Measurements from ENCODE around the gene TARS2.

TARS2 gene

DNA sequence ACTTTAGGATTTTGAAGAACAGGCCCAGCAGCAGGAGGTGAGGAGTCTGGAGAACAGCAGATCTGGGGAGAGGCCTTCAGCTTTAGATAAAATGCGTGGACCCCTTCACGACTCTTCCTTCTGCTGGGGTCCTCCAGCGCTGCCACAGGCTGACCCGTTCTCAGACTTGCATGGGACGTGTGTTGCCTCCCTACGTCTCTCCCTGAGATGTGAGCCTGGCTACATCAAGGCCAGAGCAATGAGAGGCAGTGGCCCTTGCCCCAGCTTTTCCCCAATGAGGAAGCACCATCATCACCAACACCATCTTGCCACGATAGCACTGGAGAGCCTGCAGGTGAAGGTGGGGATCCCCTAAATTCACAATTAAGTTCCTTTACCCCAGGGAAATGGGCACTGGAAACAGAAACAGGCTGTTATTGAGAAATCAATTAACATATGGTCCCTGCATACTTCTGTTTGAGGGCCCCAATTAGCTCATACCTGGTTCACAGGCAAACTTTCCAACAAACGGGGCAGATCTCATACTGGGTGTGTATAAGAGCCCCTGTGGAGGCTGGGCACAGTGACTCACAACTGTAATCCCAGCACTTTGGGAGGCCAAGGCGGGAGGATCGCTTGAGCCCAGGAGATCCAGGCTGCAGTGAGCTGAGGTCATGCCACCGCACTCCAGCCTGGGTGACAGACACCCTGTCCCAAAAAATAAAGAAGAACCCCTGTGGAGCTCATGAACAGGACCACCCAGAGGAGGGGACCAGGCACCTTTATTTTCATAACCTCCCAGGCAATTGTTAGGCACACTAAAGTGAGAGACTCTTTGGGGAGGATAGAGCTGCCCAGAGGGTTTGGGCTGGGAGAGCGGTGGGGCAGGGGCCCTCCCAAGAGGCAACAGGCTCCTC is 49.9 kb downstream of the TARS2 start:
- no peak for DNase-seq (ENCODE audit: extremely low read depth in 1 of 2, low read depth in 1 of 2)

DNA sequence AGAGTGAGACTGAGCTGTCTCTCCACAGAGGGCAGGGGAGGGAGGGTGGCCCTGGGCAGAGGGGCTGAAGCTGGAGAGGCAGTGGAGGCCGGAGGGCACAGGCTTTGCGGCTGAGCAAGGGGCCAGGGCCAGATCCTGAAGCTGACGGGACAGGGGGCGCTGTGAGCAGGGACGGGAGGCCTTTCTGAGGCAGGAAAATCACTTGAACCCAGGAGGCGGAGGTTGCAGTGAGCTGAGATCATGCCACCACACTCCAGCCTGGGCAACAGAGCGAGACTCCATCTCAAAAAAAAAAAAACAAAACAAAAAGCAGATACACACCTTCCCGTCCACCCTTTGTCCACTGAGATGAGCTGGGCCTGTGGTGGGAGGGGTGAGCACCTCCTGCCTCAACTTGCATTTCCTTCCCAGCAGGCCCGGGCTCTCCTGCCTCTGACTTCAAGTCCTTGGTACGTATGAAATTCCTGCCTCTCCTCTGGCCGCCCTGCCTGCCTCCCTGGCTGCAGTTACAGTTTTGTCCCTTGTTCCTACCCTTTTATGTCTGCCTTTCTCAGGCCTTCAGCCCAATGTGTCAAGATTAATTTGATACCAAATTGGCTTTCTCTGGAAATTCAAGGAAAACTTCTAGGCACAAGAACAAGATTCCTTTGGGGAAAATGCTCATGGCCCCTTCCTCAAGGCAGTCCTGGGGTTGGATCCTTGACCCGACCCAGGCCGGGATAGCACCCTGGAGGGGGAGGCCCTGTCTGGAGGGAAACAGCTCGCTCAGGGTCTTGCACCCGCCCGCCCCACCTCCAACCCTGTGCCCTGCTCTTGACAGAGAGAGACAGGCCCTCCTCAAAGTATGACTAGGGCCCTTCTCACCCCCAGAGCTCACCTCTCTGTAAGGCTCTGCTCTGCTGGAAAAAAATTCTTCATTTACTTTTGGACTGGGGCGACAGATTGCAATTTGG is 50.8 kb downstream of the TARS2 start:
- DNase-seq (ENCODE audit: extremely low read depth in 1 of 2, low read depth in 1 of 2), result no peak

GRCh38 chr1:150543500-150544143 is 56.4 kb downstream of the TARS2 start:
- no peak for DNase-seq (ENCODE audit: extremely low read depth in 1 of 2, low read depth in 1 of 2)

DNA sequence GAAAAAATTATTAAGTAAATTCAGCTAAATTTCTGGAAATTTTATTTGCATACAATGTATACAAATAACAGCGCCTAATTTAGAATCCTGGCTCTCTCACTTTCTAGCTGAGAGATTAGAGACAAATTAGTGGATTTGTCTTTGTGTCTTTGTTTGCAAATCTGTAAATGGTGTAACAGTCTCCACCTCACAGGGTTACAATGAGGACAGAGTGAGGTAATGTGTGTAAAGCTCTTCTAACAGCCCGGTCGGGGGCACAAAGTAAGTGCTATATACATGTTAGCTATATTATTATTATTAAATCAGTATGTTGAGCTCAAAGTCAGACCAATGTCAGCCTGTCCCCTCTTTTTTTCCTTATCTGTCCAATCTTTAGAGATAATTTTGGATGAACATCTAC is 57.0 kb downstream of the TARS2 start:
- no peak for DNase-seq (ENCODE audit: extremely low read depth in 1 of 2, low read depth in 1 of 2)

DNA sequence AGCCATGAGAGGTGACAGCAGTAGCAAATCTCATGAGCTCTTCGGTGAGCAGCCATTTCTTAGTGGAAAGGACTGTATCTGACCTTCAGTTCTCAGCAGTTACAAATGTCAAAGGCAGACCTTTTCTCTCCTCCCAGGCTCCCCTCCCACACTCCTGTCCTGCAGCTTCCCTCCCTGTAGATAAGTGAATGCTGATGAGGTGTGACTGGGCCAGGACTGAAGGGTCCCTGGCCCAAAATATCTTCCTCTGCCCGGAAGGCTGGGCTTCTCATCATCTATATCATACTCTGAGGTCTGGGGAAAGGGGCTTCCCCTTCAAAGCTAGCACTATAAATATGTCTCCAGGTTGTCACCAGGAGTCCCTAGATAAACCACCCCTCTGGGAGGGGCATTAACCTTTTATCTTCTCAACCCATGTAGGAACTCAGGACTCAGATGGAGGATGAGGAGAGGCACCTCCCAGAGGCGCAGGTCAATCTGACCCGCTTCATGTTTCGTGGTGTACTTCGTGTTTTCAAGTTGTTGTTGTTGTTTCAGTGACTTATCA is 58.3 kb downstream of the TARS2 start:
- no peak for DNase-seq (ENCODE audit: extremely low read depth in 1 of 2, low read depth in 1 of 2)

GRCh38 chr1:150546294-150546937 is 59.2 kb downstream of the TARS2 start:
- no peak for DNase-seq (ENCODE audit: extremely low read depth in 1 of 2, low read depth in 1 of 2)

- DNase-seq (ENCODE audit: extremely low read depth in 1 of 2, low read depth in 1 of 2), result no peak
These were observed 61.1 kb downstream of the TARS2 start for GRCh38 chr1:150548324-150548631.

GRCh38 chr1:150548632-150549495 is 61.6 kb downstream of the TARS2 start, which contains the start of gene ADAMTSL4:
Gene ADAMTSL4 (plus strand): TSS chr1:150549408. CDS start chr1:150552289, 2,881 bp downstream.
- DNase-seq (ENCODE audit: extremely low read depth in 1 of 2, low read depth in 1 of 2), result no peak

- DNase-seq (ENCODE audit: extremely low read depth in 1 of 2, low read depth in 1 of 2), result no peak
These were observed 62.4 kb downstream of the TARS2 start for GRCh38 chr1:150549496-150550221.

GRCh38 chr1:150550222-150551050 is 63.2 kb downstream of the TARS2 start:
- no peak for DNase-seq (ENCODE audit: extremely low read depth in 1 of 2, low read depth in 1 of 2)

GRCh38 chr1:150551051-150551783 is 64.0 kb downstream of the TARS2 start:
- DNase-seq (ENCODE audit: extremely low read depth in 1 of 2, low read depth in 1 of 2), result no peak

- no peak for DNase-seq (ENCODE audit: extremely low read depth in 1 of 2, low read depth in 1 of 2)
These were observed 64.5 kb downstream of the TARS2 start for GRCh38 chr1:150551784-150552127.

- no peak for DNase-seq (ENCODE audit: extremely low read depth in 1 of 2, low read depth in 1 of 2)
These were observed 65.1 kb downstream of the TARS2 start for GRCh38 chr1:150552128-150552910.

DNA sequence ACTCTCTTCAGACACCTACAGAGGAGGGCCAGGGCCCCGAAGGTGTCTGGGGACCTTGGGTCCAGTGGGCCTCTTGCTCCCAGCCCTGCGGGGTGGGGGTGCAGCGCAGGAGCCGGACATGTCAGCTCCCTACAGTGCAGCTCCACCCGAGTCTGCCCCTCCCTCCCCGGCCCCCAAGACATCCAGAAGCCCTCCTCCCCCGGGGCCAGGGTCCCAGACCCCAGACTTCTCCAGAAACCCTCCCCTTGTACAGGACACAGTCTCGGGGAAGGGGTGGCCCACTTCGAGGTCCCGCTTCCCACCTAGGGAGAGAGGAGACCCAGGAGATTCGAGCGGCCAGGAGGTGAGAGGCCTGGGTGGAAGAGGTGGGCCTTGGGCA is 65.7 kb downstream of the TARS2 start:
- DNase-seq (ENCODE audit: extremely low read depth in 1 of 2, low read depth in 1 of 2), result no peak

- DNase-seq (ENCODE audit: extremely low read depth in 1 of 2, low read depth in 1 of 2), result no peak
These were observed 66.3 kb downstream of the TARS2 start for GRCh38 chr1:150553392-150554085.

DNA sequence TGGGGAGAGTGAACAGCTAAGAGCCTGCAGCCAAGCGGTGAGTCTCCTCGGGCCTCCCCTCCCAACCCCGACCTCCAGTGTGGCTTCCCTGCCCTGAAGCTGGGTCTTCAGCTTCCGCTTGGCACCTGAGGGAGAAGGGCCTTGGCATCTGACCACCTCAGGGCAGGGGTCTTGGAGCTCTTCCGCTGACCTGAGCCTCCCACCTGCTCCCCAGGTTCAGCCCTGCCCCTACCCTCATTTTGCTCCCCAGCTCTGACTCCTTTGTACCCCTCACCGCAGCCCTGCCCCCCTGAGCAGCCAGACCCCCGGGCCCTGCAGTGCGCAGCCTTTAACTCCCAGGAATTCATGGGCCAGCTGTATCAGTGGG is 66.8 kb downstream of the TARS2 start:
- DNase-seq (ENCODE audit: extremely low read depth in 1 of 2, low read depth in 1 of 2), result no peak
